Glutamatergic neuron (in vitro differentiated cells): ENCODE measurements around the gene VSIG4. TPM values are rescaled to one million over a fixed set of nuclear protein-coding genes. Genes with fewer than 3 reads are reported as not detected.

Experiments used
- DNase-seq: peaks from one replicate; pipeline ENCODE4 v3.0.0; 2022
- H3K27ac Mint-ChIP-seq: one replicate; pipeline ENCODE4 v1.8.0; 2020; ENCODE audit warnings: mild to moderate bottlenecking, mixed read lengths, inconsistent platforms; ENCODE audit not compliant: unreplicated experiment
- H3K27me3 Mint-ChIP-seq: one replicate; pipeline ENCODE4 v1.8.0; 2020; ENCODE audit warnings: mild to moderate bottlenecking, moderate library complexity, mixed read lengths, inconsistent platforms; ENCODE audit not compliant: unreplicated experiment
- H3K36me3 Mint-ChIP-seq: one replicate; pipeline ENCODE4 v1.8.0; 2020; ENCODE audit warnings: mild to moderate bottlenecking, mixed read lengths, inconsistent platforms; ENCODE audit not compliant: unreplicated experiment
- H3K4me1 Mint-ChIP-seq: one replicate; pipeline ENCODE4 v1.8.0; 2020; ENCODE audit warnings: mild to moderate bottlenecking, low read depth, mixed read lengths, inconsistent platforms; ENCODE audit not compliant: unreplicated experiment
- H3K4me3 Mint-ChIP-seq: one replicate; pipeline ENCODE4 v1.8.0; 2020; ENCODE audit warnings: mild to moderate bottlenecking, mixed read lengths, inconsistent platforms; ENCODE audit not compliant: unreplicated experiment
- H3K9me3 Mint-ChIP-seq: one replicate; pipeline ENCODE4 v1.8.0; 2020; ENCODE audit warnings: mild to moderate bottlenecking, moderate library complexity, mixed read lengths, inconsistent platforms; ENCODE audit not compliant: unreplicated experiment
- total RNA-seq: library from RNA; stranded (reverse); fragmentation: NEBNext Ultra II Directional; extraction: Animal tissue kit (Norgen Biotek cat#: 25700); gene quantifications from one replicate; pipeline ENCODE4 v1.2.1, GENCODE V29; 2021; ENCODE audit not compliant: unreplicated experiment
- TF ChIP-seq, protein P1 (sequence below): fragments of 200-600 bp; sonication (generic); IDR thresholded peaks from one replicate; pipeline ENCODE4 v1.5.0; 2021; ENCODE audit not compliant: partially characterized antibody, unreplicated experiment

The VSIG4 gene
- total RNA-seq, 1 donor from 2014 or later: not detected

DNA sequence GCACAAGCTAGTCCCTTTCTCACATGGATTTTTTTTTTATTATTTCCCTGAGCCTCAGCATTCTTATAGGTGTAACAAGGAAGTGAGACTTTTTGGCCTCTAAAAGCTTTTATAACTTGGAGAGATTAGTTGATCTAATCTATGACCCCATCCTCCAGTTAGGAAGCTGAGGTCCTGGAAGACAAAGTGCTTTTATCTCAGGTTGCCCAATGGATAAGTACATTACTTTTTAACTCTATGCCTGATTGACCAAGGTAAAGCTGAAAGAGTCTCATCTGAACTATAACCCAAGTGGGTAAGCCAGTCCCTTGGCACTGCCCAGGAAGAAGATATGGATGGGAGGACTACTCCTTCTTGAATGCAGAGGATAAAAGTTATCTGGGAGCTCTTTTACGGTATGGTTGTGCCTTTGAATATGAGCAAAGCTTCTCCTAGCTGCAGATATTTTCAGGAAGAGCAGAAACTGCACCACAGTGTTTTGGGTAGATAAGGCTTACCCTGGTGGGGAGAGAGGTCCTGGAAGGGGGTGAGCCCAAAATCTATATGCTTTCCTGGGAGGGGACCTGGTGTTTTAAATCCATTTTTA, 40.2 kb downstream of the VSIG4 start:
- H3K27ac Mint-ChIP-seq: no peak overlapping the region
- H3K36me3 Mint-ChIP-seq: no peaks in the 10 kb centered on the region
- DNase-seq: no peak
- TF ChIP-seq, protein P1, sequence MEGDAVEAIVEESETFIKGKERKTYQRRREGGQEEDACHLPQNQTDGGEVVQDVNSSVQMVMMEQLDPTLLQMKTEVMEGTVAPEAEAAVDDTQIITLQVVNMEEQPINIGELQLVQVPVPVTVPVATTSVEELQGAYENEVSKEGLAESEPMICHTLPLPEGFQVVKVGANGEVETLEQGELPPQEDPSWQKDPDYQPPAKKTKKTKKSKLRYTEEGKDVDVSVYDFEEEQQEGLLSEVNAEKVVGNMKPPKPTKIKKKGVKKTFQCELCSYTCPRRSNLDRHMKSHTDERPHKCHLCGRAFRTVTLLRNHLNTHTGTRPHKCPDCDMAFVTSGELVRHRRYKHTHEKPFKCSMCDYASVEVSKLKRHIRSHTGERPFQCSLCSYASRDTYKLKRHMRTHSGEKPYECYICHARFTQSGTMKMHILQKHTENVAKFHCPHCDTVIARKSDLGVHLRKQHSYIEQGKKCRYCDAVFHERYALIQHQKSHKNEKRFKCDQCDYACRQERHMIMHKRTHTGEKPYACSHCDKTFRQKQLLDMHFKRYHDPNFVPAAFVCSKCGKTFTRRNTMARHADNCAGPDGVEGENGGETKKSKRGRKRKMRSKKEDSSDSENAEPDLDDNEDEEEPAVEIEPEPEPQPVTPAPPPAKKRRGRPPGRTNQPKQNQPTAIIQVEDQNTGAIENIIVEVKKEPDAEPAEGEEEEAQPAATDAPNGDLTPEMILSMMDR: no peak
- H3K27me3 Mint-ChIP-seq: no peaks in the 10 kb centered on the region
- H3K4me3 Mint-ChIP-seq: no peak overlapping the region
- no peaks in the 10 kb centered on the region for H3K9me3 Mint-ChIP-seq
- no peaks in the 10 kb centered on the region for H3K4me1 Mint-ChIP-seq

DNA sequence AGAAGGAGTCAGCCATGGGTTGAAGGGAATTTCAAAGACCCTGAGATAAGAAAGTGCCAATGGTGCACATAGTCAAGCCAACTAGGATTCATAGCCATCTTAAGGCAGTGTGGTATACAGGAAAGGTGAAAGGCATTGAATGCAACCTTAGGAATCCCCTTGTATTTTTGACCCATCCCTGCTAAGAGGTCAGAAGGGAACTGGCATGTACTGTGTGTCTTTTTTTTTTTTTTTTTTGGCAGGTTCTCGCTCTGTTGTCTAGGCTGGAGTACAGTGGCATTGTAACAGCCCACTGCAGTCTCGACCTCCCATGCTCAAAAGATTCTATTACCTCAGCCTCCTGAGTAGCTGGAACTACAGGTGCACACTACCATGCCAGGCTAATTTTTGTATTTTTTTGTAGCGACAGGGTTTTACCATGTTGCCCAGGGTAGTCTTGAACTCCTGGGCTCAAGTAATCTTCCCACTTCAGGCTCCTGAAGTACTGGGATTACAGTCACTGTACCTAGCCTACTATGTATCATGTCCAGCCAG, 40.8 kb downstream of the VSIG4 start:
- no peaks in the 10 kb centered on the region for H3K9me3 Mint-ChIP-seq
- H3K4me1 Mint-ChIP-seq: no peaks in the 10 kb centered on the region
- no peak overlapping the region for H3K27ac Mint-ChIP-seq
- DNase-seq: no peak
- TF ChIP-seq, protein P1: no peak
- no peaks in the 10 kb centered on the region for H3K27me3 Mint-ChIP-seq
- H3K36me3 Mint-ChIP-seq: no peaks in the 10 kb centered on the region
- H3K4me3 Mint-ChIP-seq: no peak overlapping the region

- DNase-seq: no peak
- Mint-ChIP-seq H3K36me3 (no peaks in the 10 kb centered on the region), H3K27me3 (no peaks in the 10 kb centered on the region), H3K9me3 (no peaks in the 10 kb centered on the region), H3K4me1 (no peaks in the 10 kb centered on the region), H3K27ac (no peak overlapping the region), H3K4me3 (no peak overlapping the region)
- TF ChIP-seq, protein P1: no peak
Observed at GRCh38 chrX:65997978-65998717, 41.7 kb downstream of the VSIG4 start.

DNA sequence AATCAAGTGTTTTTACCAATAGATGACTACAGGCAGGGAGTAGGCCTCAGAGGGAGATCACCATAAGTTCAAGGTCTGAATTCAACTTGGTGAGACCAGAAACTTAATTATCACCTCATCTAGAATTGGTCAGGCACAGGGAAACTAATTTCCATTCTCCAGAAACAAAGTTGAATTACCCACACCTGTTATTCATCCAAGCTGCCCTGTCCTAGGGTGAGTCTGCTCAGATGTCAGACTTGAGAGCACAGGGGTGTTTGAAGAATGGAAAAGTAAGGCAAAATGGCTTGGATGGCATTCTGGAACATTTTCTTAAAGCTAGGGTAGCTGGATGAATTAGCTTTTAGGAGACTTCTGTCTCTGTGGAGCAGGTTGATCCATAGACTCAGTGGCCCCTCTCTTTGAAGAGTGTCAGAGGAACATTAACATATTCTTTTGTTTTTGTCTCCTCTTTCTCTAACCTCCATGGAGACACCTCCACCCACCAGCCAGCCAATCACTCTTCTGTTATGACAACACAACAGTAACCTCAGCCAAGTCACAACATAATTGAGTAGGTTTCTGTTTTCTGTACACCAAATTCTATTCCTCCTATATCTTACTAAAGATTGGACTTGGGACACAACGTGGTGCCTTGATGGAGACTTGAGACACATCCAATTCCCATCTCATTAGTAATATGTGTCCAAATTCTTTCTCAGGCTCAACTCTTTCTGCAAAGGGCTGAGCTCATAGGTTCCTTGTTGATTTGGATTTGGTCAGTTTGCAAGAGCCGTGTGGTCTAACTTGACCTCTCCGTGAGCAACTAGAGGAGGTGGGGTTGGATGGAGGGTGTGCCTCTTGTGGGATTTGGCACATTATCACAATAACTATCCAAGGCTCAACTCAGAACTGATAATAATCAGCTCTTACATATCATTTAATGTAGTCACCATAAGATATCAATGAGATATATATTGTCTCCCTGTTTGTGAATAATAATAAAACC, 45.1 kb downstream of the VSIG4 start:
- Mint-ChIP-seq H3K9me3 (no peaks in the 10 kb centered on the region), H3K4me3 (no peak overlapping the region), H3K4me1 (no peaks in the 10 kb centered on the region), H3K36me3 (no peaks in the 10 kb centered on the region), H3K27ac (no peak overlapping the region), H3K27me3 (no peaks in the 10 kb centered on the region)
- TF ChIP-seq, protein P1: no peak
- no peak for DNase-seq
